Measurements from ENCODE around the gene GDA.

The GDA gene

DNA sequence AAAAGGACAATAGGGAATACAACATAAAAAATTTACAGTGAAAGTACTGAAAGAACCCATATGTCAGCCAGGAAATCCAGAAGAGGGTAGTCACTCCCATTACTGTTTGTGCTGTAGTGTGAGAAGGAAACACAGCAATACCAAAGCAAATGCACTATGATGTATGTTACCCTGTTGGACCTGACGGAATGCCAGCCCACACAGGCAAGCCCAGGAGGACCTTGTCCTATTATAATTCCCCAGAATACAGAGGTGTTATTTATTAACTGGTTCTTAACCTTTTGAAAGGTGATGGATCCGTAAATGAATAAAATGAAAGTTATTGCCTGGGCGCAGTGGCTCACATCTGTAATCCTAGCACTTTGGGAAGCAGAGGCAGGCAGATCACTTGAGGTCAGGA is 79.0 kb downstream of the GDA start:
- TF ChIP-seq CTCF (IDR thresholded peaks at IDR 0.05; ENCODE audit: low read depth, low read length) = no peak
- no peak for TF ChIP-seq MYC (IDR thresholded peaks at IDR 0.05; ENCODE audit: low read depth, low read length)
- TF ChIP-seq POLR2A (IDR thresholded peaks at IDR 0.05; ENCODE audit: extremely low read depth, insufficient read length) = no peak
- no peak for TF ChIP-seq MAX (IDR thresholded peaks at IDR 0.05; ENCODE audit: low read depth, low read length)
- DNase-seq (ENCODE audit: low read depth) = no peak
- H3K4me3 ChIP-seq (ENCODE audit: low read depth, low read length) = no peak overlapping the region

DNA sequence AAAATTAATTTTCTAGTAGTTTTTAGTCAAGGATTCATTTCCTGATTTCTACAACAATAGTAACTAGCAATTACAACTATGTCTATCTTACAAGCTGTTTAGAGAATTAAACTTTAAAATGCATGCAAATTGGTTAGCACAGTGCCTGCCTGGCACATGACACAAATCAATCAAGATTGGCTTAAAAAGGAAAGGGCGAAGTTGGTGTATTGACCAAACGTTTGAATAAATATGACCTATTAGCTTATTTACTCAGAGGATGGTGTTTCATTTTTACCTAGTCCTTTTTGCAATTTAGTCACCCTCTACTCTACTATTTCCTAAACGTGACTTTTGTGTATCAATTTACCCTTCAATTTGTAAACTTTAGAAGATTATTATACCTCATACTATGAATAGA is 83.5 kb downstream of the GDA start:
- DNase-seq (ENCODE audit: low read depth) = no peak
- H3K4me3 ChIP-seq (ENCODE audit: low read depth, low read length) = no peak overlapping the region
- TF ChIP-seq POLR2A (IDR thresholded peaks at IDR 0.05; ENCODE audit: extremely low read depth, insufficient read length) (no peak), MAX (IDR thresholded peaks at IDR 0.05; ENCODE audit: low read depth, low read length) (no peak), MYC (IDR thresholded peaks at IDR 0.05; ENCODE audit: low read depth, low read length) (no peak), CTCF (IDR thresholded peaks at IDR 0.05; ENCODE audit: low read depth, low read length) (no peak)

DNA sequence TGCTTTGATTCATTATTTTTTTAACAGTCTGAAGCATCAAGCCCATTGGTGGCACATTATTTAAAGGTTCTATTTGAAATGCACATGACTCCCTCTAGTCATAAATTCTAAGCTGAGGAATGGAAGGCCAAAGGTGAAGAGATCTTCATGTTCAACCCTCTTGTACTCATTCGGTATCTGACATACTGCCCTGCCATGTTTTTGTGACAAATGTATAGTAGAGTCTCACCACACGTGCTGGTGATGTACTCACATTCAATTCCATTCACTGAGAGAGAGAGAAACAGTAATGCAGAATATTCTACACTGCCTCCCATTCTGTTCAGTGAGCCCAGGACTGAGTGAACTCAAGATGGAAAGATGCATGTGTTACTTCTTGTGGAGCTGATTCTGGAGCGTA is 98.3 kb downstream of the GDA start:
- TF ChIP-seq POLR2A (IDR thresholded peaks at IDR 0.05; ENCODE audit: extremely low read depth, insufficient read length) (no peak), MYC (IDR thresholded peaks at IDR 0.05; ENCODE audit: low read depth, low read length) (no peak), CTCF (IDR thresholded peaks at IDR 0.05; ENCODE audit: low read depth, low read length) (no peak), MAX (IDR thresholded peaks at IDR 0.05; ENCODE audit: low read depth, low read length) (no peak)
- DNase-seq (ENCODE audit: low read depth) = no peak
- no peak overlapping the region for H3K4me3 ChIP-seq (ENCODE audit: low read depth, low read length)

GRCh38 chr9:72251589-72251988 is 102.3 kb downstream of the GDA start:
- H3K4me3 ChIP-seq (ENCODE audit: low read depth, low read length) = no peak overlapping the region
- DNase-seq (ENCODE audit: low read depth) = no peak
- no peak for TF ChIP-seq MAX (IDR thresholded peaks at IDR 0.05; ENCODE audit: low read depth, low read length)
- no peak for TF ChIP-seq CTCF (IDR thresholded peaks at IDR 0.05; ENCODE audit: low read depth, low read length)
- no peak for TF ChIP-seq MYC (IDR thresholded peaks at IDR 0.05; ENCODE audit: low read depth, low read length)

DNA sequence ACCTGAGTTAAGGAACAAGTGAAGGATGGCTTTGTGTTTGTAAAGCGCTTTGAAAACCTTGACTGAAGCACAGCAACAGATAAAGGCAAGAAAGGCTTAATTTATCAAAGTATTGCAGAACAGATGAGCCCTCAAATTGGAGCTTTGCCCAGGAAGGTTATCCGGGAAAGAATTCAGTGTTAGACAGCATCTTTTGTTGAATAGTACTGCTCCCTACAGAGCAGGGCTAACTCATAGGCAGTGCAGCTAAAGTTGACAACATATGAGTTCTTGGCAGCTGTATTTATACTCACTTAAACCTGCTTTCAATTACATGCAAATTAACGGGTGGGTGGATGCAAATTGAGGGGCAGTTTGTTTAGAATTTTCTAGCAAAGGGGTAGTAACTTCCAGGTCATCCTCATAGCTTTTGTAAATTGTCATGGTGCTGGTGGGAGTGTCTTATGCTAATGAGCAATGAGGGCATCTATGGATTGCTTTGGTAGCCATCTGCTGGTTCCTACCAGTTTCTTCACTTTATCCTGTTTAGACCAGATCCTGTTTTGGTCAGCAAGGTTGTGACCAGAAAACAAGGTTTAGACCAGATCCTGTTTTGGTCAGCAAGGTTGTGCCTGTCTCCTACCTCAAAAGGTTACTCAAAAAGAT is 105.8 kb downstream of the GDA start:
- no peak for DNase-seq (ENCODE audit: low read depth)
- no peak for TF ChIP-seq MAX (IDR thresholded peaks at IDR 0.05; ENCODE audit: low read depth, low read length)
- no peak for TF ChIP-seq CTCF (IDR thresholded peaks at IDR 0.05; ENCODE audit: low read depth, low read length)
- TF ChIP-seq POLR2A (IDR thresholded peaks at IDR 0.05; ENCODE audit: extremely low read depth, insufficient read length) = no peak
- no peak for TF ChIP-seq MYC (IDR thresholded peaks at IDR 0.05; ENCODE audit: low read depth, low read length)
- no peak overlapping the region for H3K4me3 ChIP-seq (ENCODE audit: low read depth, low read length)

Data from NB4 (cell line).